DND-41 (cell line): ENCODE data around the gene GLRA3.

Source experiments
- ATAC-seq: fragments of 200-7000 bp; cut with Tn5 transposase; 3 replicates; pipeline ENCODE4 v1.9.1; 2021; ENCODE audit warnings: low read depth; ENCODE audit not compliant: insufficient read depth
- DNase-seq: peaks from one replicate; pipeline ENCODE4 v3.0.0-alpha.2; 2020
- H2AFZ ChIP-seq: 2 replicates; pipeline ENCODE4 v1.6.0; 2012; ENCODE audit warnings: low read depth, low read length
- H3K27ac ChIP-seq: 2 replicates; pipeline ENCODE4 v1.5.1; 2012; ENCODE audit warnings: low read length, inconsistent platforms
- H3K27me3 ChIP-seq: fragments of 200-600 bp; sonication (generic); 2 replicates; pipeline ENCODE4 v1.6.0; 2012; ENCODE audit warnings: low read length, mild to moderate bottlenecking, inconsistent platforms; ENCODE audit not compliant: insufficient read depth, poor library complexity
- H3K36me3 ChIP-seq: 2 replicates; pipeline ENCODE4 v1.5.1; 2012; ENCODE audit warnings: low read length, inconsistent platforms; ENCODE audit not compliant: insufficient read depth
- H3K4me1 ChIP-seq: 2 replicates; pipeline ENCODE4 v1.5.1; 2012; ENCODE audit warnings: mild to moderate bottlenecking, low read length; ENCODE audit not compliant: insufficient read depth
- H3K4me2 ChIP-seq: 2 replicates; pipeline ENCODE4 v1.6.0; 2012; ENCODE audit warnings: mild to moderate bottlenecking, moderate library complexity, low read length, inconsistent platforms; ENCODE audit not compliant: insufficient read depth
- H3K4me3 ChIP-seq, 2 experiments: fragments of 200-600 bp in 1 of 2; shearing (Covaris generic) in 1 of 2; 2 replicates each; pipeline ENCODE4 v1.5.1; 2012 to 2016; ENCODE audit warnings: inconsistent platforms in 2 of 2, low read length in 2 of 2, mild to moderate bottlenecking in 2 of 2, low read depth in 1 of 2, moderate library complexity in 1 of 2
- H3K79me2 ChIP-seq: 2 replicates; pipeline ENCODE4 v1.6.0; 2012; ENCODE audit warnings: low read length, inconsistent platforms; ENCODE audit not compliant: insufficient read depth
- H3K9ac ChIP-seq: 2 replicates; pipeline ENCODE4 v1.6.0; 2012; ENCODE audit warnings: low read depth, mild to moderate bottlenecking, inconsistent platforms, low read length, moderate library complexity
- H3K9me3 ChIP-seq: 2 replicates; pipeline ENCODE4 v1.5.1; 2012; ENCODE audit warnings: low read length, moderate library complexity, mild to moderate bottlenecking, inconsistent platforms; ENCODE audit not compliant: insufficient read depth, severe bottlenecking
- H4K20me1 ChIP-seq: 2 replicates; pipeline ENCODE4 v1.6.0; 2012; ENCODE audit warnings: low read length; ENCODE audit not compliant: insufficient read depth
- CTCF ChIP-seq: IDR thresholded peaks from 2 replicates; pipeline ENCODE4 v1.5.1; 2012; ENCODE audit warnings: borderline replicate concordance, low read length, moderate library complexity, mild to moderate bottlenecking; ENCODE audit not compliant: poor library complexity, severe bottlenecking; ENCODE audit errors: extremely low read depth
- EZH2 ChIP-seq: IDR thresholded peaks from 3 replicates; pipeline ENCODE4 v1.6.1; 2012; ENCODE audit warnings: borderline replicate concordance, low read depth, mild to moderate bottlenecking, moderate library complexity, low read length, inconsistent platforms; ENCODE audit not compliant: severe bottlenecking

The GLRA3 gene

GRCh38 chr4:174665799-174666198 lies 163.2 kb downstream of the GLRA3 start:
- H3K9me3 ChIP-seq = no peaks in the 10 kb centered on the region
- no peaks in the 10 kb centered on the region for H3K4me1 ChIP-seq
- no peak for ATAC-seq
- no peaks in the 10 kb centered on the region for H4K20me1 ChIP-seq
- DNase-seq = no peak
- no peaks in the 10 kb centered on the region for H3K36me3 ChIP-seq
- no peaks in the 10 kb centered on the region for H3K27me3 ChIP-seq
- no peak overlapping the region for H3K9ac ChIP-seq
- H3K79me2 ChIP-seq = no peaks in the 10 kb centered on the region
- no peak for TF ChIP-seq CTCF
- TF ChIP-seq EZH2 = no peak
- H2AFZ ChIP-seq = no peak overlapping the region
- no peak overlapping the region for H3K4me2 ChIP-seq
- no peak overlapping the region for H3K27ac ChIP-seq
- H3K4me3 ChIP-seq = no peak overlapping the region

- H3K79me2 ChIP-seq = no peaks in the 10 kb centered on the region
- ATAC-seq = no peak
- TF ChIP-seq CTCF = no peak
- no peak for TF ChIP-seq EZH2
- no peak overlapping the region for H2AFZ ChIP-seq
- no peak overlapping the region for H3K4me2 ChIP-seq
- H3K9ac ChIP-seq = no peak overlapping the region
- no peaks in the 10 kb centered on the region for H4K20me1 ChIP-seq
- no peak for DNase-seq
- no peaks in the 10 kb centered on the region for H3K27me3 ChIP-seq
- H3K9me3 ChIP-seq = no peaks in the 10 kb centered on the region
- H3K27ac ChIP-seq = no peak overlapping the region
- H3K4me1 ChIP-seq = no peaks in the 10 kb centered on the region
- H3K4me3 ChIP-seq = no peak overlapping the region
- no peaks in the 10 kb centered on the region for H3K36me3 ChIP-seq
These were observed 165.8 kb downstream of the GLRA3 start for GRCh38 chr4:174663216-174663615.

GRCh38 chr4:174658246-174658645 lies 170.8 kb downstream of the GLRA3 start:
- Histone ChIP-seq H4K20me1 (no peaks in the 10 kb centered on the region), H3K79me2 (no peaks in the 10 kb centered on the region), H3K27ac (no peak overlapping the region), H3K36me3 (no peaks in the 10 kb centered on the region), H3K27me3 (peaks cover 2% of the 10 kb centered on the region), H3K4me3 (no peak overlapping the region), H3K9me3 (no peaks in the 10 kb centered on the region), H2AFZ (no peak overlapping the region), H3K4me2 (no peak overlapping the region), H3K9ac (no peak overlapping the region), H3K4me1 (no peaks in the 10 kb centered on the region)
- ATAC-seq (no peak), DNase-seq (no peak)
- no peak for TF ChIP-seq CTCF
- no peak for TF ChIP-seq EZH2

GRCh38 chr4:174657472-174657871 lies 171.6 kb downstream of the GLRA3 start:
- Histone ChIP-seq H3K4me3 (no peak overlapping the region), H3K4me2 (no peak overlapping the region), H3K79me2 (no peaks in the 10 kb centered on the region), H3K36me3 (no peaks in the 10 kb centered on the region), H3K9ac (no peak overlapping the region), H4K20me1 (no peaks in the 10 kb centered on the region), H3K27me3 (peaks cover 2% of the 10 kb centered on the region), H2AFZ (no peak overlapping the region), H3K4me1 (no peaks in the 10 kb centered on the region), H3K9me3 (no peaks in the 10 kb centered on the region), H3K27ac (no peak overlapping the region)
- no peak for DNase-seq
- no peak for ATAC-seq
- no peak for TF ChIP-seq CTCF
